ENCODE measurements around the gene SNX20. TPM values are rescaled to one million over a fixed set of nuclear protein-coding genes. Genes with fewer than 3 reads are reported as not detected.

SNX20 gene
- total RNA-seq, 2 experiments from 2014 or later, result 70.6 to 76.3 TPM

DNA sequence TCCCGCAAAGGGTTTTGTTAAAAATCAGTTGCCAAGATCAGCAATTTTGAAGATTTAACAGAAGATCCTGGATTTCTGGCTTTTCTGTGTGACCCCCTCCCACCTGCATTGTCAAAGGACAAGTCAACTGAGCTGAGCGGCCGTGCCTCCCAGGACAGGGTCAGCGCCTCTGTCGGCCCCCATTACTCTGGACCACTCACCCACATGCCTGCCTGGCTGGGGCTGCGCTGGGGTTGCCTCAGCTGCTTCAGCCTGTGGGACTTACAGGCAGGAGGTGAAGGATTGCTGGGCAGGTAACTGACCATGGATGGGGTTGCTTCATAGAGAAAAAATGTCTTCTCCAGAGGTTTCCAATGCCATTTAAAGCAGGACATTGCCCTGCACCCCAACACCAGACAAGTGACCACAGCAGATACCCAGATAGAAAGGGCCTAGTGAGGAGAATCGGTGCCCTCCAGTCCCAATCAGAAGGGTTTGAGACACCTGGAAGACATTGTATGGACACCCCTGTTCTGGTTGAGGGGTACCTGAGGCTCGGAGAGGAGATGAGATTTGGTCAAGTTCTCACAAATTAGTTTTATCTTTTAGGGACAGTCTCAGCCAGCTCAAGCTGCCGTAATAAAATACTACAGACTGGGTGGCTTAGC, 52.8 kb downstream of the SNX20 start:
- no peak overlapping the region for H3K4me3 Mint-ChIP-seq
- no peak for DNase-seq
- no peak overlapping the region for H3K27ac Mint-ChIP-seq
- no peak for ATAC-seq (ENCODE audit: low read depth)
- peaks cover 16% of the 10 kb centered on the region for H3K4me1 Mint-ChIP-seq
- H3K36me3 Mint-ChIP-seq, result no peaks in the 10 kb centered on the region
- H3K27me3 Mint-ChIP-seq, result no peaks in the 10 kb centered on the region
- no peaks in the 10 kb centered on the region for H3K9me3 Mint-ChIP-seq
- POLR2A ChIA-PET, result no interaction called here

DNA sequence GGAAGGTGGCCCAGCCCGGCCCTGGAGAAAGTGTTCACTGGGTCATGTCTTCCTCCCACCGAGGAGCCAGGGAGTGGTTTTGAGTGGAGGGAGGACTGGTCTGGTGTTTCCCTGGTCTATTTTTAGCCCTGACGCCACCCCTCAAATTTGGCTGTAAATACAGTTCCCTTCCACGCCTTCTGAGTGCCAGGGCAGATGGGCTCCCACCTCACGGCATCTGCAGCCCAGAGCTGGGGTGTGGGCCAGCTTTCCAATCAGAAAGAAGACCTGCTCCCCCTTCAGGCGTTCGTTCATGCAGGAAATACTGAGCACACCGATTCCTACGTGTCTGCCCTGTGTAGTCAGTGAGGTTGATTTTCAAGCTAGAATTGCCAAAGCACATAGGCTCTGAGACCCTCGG, 53.7 kb downstream of the SNX20 start:
- DNase-seq, result peak; percentile 51
- peak overlapping the region; percentile 79 for H3K27ac Mint-ChIP-seq
- peaks cover 16% of the 10 kb centered on the region for H3K4me1 Mint-ChIP-seq
- no peaks in the 10 kb centered on the region for H3K36me3 Mint-ChIP-seq
- POLR2A ChIA-PET, result no interaction called here
- peak; percentile 77 for ATAC-seq (ENCODE audit: low read depth)
- H3K27me3 Mint-ChIP-seq, result no peaks in the 10 kb centered on the region
- H3K4me3 Mint-ChIP-seq, result peak overlapping the region; percentile 68
- H3K9me3 Mint-ChIP-seq, result no peaks in the 10 kb centered on the region

DNA sequence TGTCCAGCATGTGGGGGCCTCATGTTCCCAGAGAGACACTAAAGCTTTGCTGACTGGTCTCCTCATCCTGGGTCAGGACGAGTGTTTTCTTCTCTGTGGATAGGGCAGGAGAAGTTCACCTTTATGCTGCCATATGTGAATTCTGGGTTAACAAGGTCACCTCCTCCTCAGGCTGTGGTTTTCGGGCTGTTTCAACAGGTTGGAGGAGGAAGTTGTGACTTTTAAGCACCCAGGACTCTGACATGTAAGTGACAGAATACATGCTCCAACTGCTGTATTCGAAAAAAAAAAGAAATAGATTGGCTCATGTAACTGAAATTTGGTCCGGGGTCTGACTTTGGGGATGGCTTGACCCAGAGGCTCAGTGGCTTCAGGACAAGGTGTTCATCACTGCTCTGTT, 54.2 kb downstream of the SNX20 start:
- Mint-ChIP-seq H3K9me3 (no peaks in the 10 kb centered on the region), H3K36me3 (no peaks in the 10 kb centered on the region), H3K27ac (peak overlapping the region; percentile 79), H3K4me1 (peaks cover 16% of the 10 kb centered on the region), H3K27me3 (no peaks in the 10 kb centered on the region), H3K4me3 (peak overlapping the region; percentile 68)
- POLR2A ChIA-PET, result no interaction called here
- peak; percentile 40 for ATAC-seq (ENCODE audit: low read depth)
- no peak for DNase-seq

DNA sequence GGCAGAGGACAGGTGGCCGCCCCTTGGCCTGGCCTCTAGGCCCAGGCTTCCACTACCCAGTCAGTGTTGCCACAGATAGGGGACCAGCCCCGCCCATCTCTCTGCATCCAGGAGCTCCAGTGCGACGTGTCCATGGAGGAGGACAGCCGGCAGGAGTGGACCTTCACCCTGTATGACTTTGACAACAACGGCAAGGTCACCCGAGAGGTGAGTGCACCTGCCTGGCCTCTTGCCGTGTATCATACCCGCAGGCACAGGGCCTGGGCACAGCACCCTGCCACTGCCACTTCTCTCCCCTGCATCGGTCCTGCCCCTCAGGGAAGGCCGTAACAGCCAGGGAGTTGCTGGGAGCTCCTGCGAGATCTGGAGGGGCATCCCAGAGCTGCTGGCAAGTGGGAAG, 55.7 kb downstream of the SNX20 start:
- Mint-ChIP-seq H3K4me3 (no peak overlapping the region), H3K9me3 (no peaks in the 10 kb centered on the region), H3K27ac (no peak overlapping the region), H3K4me1 (peaks cover 16% of the 10 kb centered on the region), H3K36me3 (no peaks in the 10 kb centered on the region), H3K27me3 (no peaks in the 10 kb centered on the region)
- no peak for DNase-seq
- POLR2A ChIA-PET, result no interaction called here
- ATAC-seq (ENCODE audit: low read depth), result no peak

DNA sequence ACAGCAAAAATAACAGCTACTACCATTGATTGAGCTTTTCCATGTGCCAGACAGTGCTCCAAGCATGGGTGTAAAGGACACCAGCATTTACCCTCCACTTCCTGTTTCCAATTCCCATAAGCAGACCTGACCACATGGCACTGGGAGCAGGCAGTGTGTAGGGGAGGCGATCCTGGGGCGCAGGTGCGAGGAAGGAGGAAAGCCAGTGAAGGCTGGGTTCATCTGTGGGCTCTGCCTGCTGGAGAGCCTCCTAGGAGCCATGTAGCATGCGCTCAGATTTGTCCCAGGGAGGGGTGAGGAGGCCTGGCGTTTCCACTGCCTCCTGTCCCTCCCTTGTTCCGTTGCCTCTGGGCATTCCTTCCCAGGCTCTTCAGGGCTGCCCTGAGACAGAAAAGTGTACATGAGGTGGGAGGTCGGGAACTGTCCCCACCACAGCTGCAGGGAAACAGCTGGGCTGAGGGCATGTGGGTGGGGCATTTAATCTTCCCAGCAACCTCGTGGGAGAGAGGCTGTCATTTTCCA, 56.6 kb downstream of the SNX20 start:
- H3K36me3 Mint-ChIP-seq, result no peaks in the 10 kb centered on the region
- H3K4me1 Mint-ChIP-seq, result peaks cover 16% of the 10 kb centered on the region
- H3K27me3 Mint-ChIP-seq, result no peaks in the 10 kb centered on the region
- ATAC-seq (ENCODE audit: low read depth), result no peak
- H3K27ac Mint-ChIP-seq, result no peak overlapping the region
- POLR2A ChIA-PET, result no interaction called here
- H3K4me3 Mint-ChIP-seq, result no peak overlapping the region
- DNase-seq, result no peak
- H3K9me3 Mint-ChIP-seq, result no peaks in the 10 kb centered on the region

DNA sequence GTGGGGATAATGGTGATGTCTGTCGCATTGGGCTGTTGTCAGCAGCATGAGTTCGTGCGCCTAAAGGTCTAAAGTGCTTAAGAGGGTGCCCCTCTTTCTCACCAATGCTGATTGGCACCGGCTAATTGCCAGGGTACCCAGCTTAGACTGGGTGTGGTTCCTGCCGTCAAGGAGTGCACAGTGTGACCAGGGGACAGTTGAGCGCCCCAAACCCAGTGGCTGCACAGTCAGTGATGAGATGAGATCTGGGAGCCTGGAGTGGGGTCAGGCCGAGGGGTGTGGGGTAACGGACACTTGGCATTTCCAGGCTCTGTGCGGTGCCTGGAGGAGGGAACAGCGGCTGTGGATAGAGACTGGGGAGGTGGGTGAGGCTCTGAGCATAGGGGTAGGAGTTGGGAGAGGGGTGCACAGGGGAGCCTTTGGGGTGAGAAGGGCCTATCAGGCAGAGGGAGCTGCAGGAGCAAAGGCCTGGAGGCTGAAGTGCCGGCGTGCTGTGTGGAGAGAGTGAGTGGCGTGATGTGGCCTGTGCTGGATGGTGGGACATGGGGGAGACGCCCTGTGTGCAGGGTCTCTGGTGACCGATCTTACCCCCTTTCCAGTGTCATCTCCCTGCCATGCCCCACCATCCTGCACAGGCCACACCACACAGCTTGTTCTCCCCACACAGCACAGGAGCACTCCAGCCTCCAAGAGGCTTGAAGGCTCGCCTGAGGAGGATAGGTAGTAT, 58.3 kb downstream of the SNX20 start:
- H3K9me3 Mint-ChIP-seq, result no peaks in the 10 kb centered on the region
- no peaks in the 10 kb centered on the region for H3K36me3 Mint-ChIP-seq
- DNase-seq (no peak), ATAC-seq (ENCODE audit: low read depth) (no peak)
- H3K27ac Mint-ChIP-seq, result peak overlapping the region; percentile 9
- no peak overlapping the region for H3K4me3 Mint-ChIP-seq
- peaks cover 16% of the 10 kb centered on the region for H3K4me1 Mint-ChIP-seq
- POLR2A ChIA-PET, result no interaction called here
- H3K27me3 Mint-ChIP-seq, result no peaks in the 10 kb centered on the region

DNA sequence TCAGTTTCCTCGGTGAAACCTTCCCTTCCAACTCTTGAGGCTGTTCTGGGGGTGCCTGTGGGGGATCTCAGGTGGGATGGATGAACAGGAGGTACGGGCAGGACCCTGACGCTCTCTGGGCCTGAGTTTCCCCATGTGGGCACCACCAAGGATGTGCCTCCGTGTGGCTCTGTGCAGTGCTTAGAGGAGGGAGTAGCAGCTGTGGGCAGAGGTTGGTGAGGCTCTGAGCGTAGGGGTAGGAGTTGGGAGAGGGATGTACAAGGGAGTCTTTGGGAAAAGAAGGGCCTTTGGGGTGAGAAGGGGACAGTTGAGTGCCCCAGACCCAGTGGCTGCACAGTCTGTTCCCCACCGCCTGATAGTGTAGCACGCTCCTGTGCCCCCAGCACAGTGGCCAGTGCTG, 59.1 kb downstream of the SNX20 start:
- Mint-ChIP-seq H3K27me3 (no peaks in the 10 kb centered on the region), H3K4me3 (no peak overlapping the region), H3K36me3 (no peaks in the 10 kb centered on the region), H3K4me1 (peaks cover 12% of the 10 kb centered on the region), H3K9me3 (no peaks in the 10 kb centered on the region), H3K27ac (peak overlapping the region; percentile 31)
- no peak for ATAC-seq (ENCODE audit: low read depth)
- DNase-seq, result no peak
- POLR2A ChIA-PET, result no interaction called here

Other genes starting within 250 kb of the SNX20 start
- gene NKD1, start 132.9 kb downstream of the SNX20 start, total RNA-seq, result 1 to 10 TPM in 1 of 2 experiments, under 1 TPM in 1; 0.91 to 1.1 TPM
- 1 to 10 TPM; 2.8 to 3.5 TPM for gene NOD2, start 12.3 kb upstream of the SNX20 start, total RNA-seq
- 100 to 1,000 TPM; 166 to 172 TPM for gene CYLD, start 60.8 kb upstream of the SNX20 start, total RNA-seq